Measurements from ENCODE around the gene SORCS2.

SORCS2 gene

DNA sequence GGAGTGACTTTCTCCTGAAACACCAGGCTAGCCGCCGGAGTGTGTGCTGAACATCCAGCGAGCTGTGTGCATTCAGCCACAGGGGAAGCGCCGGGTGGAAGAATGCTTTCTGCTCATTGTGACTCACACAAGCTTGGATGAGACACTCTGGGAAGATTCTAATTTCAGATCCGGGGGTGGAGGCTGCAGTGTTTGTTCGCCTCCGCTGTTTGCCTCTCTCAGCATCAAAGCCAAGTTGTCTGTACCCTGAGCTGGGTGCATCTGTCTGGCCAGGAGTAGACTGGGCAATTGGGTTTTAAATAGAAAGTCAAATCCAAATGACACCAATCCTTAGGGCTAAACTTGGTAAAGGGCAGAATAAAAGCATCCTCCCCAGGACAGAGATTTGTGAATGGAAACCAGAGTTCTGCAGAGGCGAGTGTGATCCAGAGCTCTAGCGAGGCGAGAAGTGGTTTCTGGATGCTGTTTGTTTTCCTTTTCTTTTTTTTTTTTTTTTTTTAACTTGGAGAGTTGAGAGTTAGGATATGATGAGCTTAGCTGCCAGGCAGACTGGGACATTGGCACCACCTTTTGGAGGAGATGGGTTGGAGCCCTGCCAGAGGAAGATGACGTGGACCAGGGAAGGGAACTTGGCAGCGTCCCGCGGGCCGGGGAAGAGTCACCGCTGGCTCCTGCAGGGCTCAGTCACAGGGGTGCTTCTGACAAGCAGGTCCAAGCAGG lies 438.4 kb downstream of the SORCS2 start:
- no peak for DNase-seq

DNA sequence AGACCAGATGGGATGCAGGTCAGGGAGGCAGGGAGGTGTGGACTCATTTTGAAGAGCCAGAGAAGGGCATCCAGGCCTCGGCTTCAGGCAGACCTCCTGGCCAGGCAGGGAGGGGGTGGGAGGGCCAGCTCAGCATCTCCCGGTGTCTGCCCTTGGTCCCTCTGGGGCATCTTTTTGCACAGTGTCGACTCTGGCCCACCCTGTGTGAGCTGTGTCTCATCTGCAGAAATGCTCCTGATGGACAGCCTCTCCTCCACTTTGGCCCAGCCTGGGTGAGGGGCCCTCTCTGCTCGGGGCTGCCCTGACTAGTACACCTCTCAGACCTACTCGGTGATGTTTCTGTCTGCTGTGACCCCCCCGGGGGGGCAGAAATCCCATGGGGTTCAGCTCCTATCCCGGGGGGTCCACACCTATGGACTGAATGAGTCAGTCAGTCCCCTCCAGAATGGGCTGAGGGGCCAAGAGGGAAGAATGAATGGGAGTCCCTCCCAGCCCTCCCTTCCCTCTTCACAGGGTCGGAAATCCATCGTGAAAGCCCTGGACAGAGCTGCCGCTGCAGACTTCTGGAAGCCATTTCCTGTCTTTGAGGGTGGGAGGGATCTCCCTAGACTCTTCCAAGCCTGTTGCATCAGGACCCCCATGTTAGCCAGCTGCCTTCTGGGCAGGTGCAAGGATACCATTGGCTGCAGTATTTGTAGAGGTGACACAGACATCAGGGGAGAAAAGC lies 439.1 kb downstream of the SORCS2 start:
- no peak for DNase-seq

DNA sequence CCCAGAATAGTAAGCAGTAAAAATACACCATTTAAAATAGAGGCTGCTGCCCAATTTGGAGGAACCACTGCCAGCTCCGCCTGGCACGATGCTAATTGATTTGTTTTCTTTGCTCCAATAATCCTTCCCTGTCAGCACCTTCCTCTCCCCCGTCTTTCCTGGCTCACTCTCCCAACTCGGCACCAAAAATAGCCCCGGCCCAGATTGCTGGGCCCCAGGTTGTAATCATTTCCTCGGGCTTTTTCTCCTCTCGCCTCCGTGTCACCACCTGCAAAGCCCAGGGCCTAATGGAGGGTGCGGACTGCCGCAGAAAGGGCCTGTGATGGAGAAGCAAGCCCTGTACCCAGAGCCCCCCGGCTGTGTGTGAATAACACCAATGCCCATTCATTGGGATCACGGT lies 440.0 kb downstream of the SORCS2 start:
- no peak for DNase-seq

- DNase-seq: no peak
These were observed 440.6 kb downstream of the SORCS2 start for GRCh38 chr4:7632971-7633370.

GRCh38 chr4:7634661-7635251 lies 442.4 kb downstream of the SORCS2 start:
- DNase-seq: no peak

GRCh38 chr4:7635445-7636239 lies 443.3 kb downstream of the SORCS2 start:
- DNase-seq: no peak

DNA sequence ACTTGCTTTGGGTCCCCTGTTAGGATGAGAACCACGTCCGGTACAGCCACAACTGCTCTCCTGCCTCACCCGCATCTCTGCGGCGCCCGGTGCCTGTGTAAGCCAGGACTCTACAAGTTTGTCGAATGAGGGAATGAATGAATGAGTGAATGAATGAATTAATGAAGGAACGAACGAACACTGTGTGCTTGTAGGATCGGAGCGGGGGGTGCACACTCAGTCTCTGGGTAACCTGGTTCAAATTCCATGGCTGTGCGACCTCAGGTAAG lies 443.8 kb downstream of the SORCS2 start:
- no peak for DNase-seq

DNA sequence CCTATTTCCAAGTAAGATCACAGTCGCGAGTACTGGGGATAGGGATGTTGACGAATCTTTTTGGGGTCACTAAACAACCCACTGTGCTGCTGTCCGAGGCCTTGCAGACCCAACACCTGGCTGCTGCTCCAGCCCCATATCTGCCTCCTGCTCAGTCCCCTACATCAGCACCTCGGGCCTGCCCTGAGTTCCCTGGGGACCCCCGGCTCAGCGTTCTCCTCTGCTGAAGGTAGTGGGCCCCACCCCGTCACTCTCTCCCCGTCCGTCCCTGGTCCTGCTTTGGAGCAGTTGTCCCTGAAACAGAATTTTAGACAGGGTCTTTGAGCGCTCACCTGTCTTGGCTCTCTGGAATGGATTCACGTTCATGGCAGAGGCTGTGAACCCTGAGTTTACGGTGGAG lies 444.8 kb downstream of the SORCS2 start:
- DNase-seq: no peak

DNA sequence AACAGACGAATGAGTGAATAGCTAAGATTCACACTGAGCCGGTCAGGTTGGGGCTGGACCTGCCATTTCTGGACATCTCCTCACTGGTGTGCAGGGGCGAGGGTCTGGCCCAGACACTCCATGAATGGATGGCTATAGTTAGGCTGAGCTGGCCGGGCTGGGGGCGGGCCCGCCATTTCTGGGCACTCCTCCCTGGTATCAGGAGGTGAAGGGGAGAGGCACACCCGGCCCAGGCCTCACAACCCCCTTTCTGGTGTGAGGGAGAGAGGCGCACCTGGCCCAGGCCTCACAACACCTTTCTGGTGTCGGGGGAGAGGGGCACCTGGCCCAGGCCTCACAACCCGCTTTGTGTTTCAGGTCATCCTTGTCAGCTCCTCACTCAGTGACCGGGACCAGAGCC lies 445.6 kb downstream of the SORCS2 start:
- DNase-seq: no peak

GRCh38 chr4:7638489-7638888 lies 446.2 kb downstream of the SORCS2 start:
- DNase-seq: no peak

- DNase-seq: peak in 1 of 2 donors; percentile 30
These were observed 446.8 kb downstream of the SORCS2 start for GRCh38 chr4:7638984-7639789.

DNA sequence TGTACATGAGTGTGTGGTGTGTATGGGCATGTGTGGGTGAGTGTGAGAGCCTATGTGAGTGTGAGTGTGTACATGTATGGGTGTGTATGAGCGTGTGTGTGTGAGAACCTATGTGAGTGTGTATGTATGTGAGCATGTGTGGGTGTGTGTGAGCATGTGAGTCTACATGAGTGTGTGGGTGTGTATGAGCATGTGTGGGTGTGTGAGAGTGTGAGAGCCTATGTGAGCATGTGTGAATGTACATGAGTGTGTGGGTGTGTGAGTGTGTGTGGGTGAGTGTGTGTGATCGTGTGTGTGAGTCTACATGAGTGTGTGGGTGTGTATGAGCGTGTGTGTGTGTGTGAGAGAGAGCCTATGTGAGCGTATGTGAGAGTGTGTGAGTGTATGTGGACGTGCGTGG lies 447.8 kb downstream of the SORCS2 start:
- no peak for DNase-seq

DNA sequence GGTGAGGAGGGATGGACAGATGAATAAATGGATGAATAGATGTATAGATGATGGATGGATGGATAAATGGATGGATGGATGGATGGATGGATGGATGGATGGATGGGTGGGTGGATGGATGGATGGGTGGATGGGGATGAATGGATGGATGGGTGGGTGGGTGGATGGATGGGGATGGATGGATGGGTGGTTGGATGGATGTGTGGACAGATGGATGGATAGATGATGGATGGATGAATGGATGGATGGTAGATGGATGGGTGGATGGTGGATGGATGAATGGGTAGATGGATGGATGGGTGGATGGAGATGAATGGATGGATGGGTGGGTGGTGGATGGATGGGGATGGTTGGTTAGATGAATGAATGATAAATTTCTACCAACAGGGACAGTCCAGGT lies 449.4 kb downstream of the SORCS2 start:
- no peak for DNase-seq

DNA sequence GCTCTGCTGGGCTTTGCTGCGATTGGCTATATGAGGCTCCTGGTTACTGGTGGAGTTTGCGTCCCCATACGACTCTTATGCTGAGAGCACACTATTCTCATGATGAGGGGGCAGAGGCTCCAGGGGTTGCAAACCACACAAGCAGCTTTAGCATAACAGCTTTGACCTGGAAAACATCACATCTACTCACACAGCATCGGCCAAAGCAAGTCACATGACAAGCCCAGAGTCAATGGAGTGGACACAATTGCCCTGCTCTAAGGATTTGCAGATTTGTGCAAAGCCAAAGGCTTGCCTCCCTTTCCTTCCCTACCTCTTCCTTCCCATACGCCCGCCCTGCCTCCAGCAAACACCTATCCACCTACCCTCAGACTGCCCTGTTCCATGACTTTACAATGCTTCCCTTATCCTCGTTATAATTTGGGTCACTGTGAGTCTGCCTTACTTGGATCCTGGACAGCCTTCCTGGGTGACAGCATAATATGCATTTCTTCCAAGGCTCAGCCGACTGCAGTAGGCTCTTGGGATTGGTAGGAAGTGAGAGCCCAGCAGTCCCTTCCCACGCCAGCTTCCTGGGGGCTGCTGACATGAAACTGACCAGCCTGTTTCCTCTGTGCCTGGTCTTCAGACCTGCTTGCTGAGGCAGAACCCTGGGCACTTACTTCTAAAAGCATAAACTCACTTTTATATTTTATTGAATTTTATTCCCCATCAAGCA lies 450.6 kb downstream of the SORCS2 start:
- DNase-seq: no peak

GRCh38 chr4:7645158-7645557 lies 452.8 kb downstream of the SORCS2 start:
- no peak for DNase-seq

GRCh38 chr4:7645956-7646355 lies 453.6 kb downstream of the SORCS2 start:
- no peak for DNase-seq

DNA sequence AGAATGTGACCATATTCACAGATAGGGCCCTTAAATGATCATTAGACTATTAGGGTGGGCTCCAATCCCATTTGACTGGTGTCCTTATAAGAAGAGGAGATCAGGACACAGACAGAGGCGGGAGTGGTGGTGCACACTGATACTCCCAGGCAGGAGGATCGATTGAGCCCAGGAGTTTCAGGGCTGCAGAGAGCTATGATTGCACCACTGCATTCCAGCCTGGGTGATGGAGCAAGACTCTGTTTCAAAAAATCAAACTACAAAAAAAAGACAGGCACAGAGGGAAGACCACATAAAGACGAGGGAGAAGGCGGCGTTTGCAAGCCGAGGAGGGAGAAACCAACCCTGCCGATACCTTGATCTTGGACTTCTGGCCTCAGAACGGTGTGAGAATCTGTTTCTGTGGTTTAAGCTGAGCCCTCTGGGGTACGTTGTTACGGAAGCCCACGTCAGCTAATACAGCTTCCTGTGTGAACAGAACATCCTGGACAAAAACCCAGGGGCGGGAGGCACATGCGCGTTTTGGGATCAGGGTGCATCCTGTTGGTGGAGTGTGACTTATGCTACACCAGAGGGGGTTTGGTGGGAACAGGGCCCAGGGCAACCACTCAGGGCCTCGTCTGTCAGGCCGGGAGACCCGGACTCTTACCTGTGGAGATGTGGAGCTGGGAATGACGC lies 454.2 kb downstream of the SORCS2 start:
- no peak for DNase-seq

DNA sequence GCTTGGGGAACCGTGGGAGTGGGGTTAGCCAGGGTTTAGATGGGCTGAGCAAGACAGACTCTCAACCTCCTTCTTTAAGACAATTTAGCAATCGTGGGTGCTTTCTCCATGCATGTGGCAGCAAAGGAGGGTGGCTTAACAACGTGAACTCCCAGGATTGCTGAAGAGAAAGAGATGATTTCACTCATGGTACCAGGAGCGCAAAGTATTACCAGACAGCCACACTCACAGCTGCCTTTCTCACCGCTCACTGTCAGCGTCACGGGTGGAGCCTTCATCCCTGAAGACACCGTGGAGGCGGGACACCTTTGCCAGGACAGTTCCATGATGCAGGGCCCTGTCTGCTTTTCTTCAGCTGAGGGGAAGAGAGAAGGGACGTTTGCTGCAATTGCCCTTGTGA lies 454.8 kb downstream of the SORCS2 start:
- no peak for DNase-seq

- peak; percentile 25 to 40 for DNase-seq
These were observed 455.5 kb downstream of the SORCS2 start for GRCh38 chr4:7647600-7648543.
